Stimulated activated CD4-positive, alpha-beta T cell treated with anti-CD3 and anti-CD28 coated beads, Interleukin-12 subunit alpha, Interleukin-12 subunit beta, amount 100 ng/mL, for 4 hours (primary cell): ENCODE results near the gene PHKA1.
"Not testable (repeated sequence)": the region's sequence is repeated elsewhere in the genome, so short reads cannot be mapped to it uniquely, and the experiment has no call there.

Experiments used
- DNase-seq: peaks from one replicate; pipeline ENCODE4 v3.0.0-alpha.2; 2020

The PHKA1 gene

GRCh38 chrX:72713599-72714477, at the start of gene PHKA1:
TSS of gene PHKA1 (minus strand) at chrX:72714306. CDS start at chrX:72713880, 426 bp downstream.
- peak; percentile 43 for DNase-seq

- DNase-seq = not testable (repeated sequence)
Observed at GRCh38 chrX:72760454-72760853, 46.3 kb upstream of the PHKA1 start.

- not testable (repeated sequence) for DNase-seq
Observed at GRCh38 chrX:72748545-72748944, 34.4 kb upstream of the PHKA1 start.

GRCh38 chrX:72745546-72745945, 31.4 kb upstream of the PHKA1 start:
- not testable (repeated sequence) for DNase-seq

- no peak for DNase-seq
Observed at GRCh38 chrX:72735561-72735960, 21.5 kb upstream of the PHKA1 start.

- DNase-seq = not testable (repeated sequence)
Observed at GRCh38 chrX:72733636-72734035, 19.5 kb upstream of the PHKA1 start.

- no peak for DNase-seq
Observed at GRCh38 chrX:72727846-72728245, 13.7 kb upstream of the PHKA1 start.

- DNase-seq = no peak
Observed at GRCh38 chrX:72716766-72717165, 2.7 kb upstream of the PHKA1 start.

- DNase-seq = no peak
Observed at GRCh38 chrX:72715546-72715945, 1.4 kb upstream of the PHKA1 start.

- no peak for DNase-seq
Observed at GRCh38 chrX:72714478-72714916, 391 bp upstream of the PHKA1 start.

GRCh38 chrX:72713130-72713529, 976 bp downstream of the PHKA1 start:
- DNase-seq = no peak

GRCh38 chrX:72712094-72712755, 1.9 kb downstream of the PHKA1 start:
- DNase-seq = no peak

GRCh38 chrX:72705814-72706213, 8.3 kb downstream of the PHKA1 start:
- no peak for DNase-seq

GRCh38 chrX:72705111-72705510, 9.0 kb downstream of the PHKA1 start:
- DNase-seq = no peak

GRCh38 chrX:72694170-72694569, 19.9 kb downstream of the PHKA1 start:
- no peak for DNase-seq

- no peak for DNase-seq
Observed at GRCh38 chrX:72693477-72693876, 20.6 kb downstream of the PHKA1 start.

- no peak for DNase-seq
Observed at GRCh38 chrX:72687396-72687795, 26.7 kb downstream of the PHKA1 start.

GRCh38 chrX:72685810-72686456, 28.2 kb downstream of the PHKA1 start:
- no peak for DNase-seq

GRCh38 chrX:72685018-72685417, 29.1 kb downstream of the PHKA1 start:
- no peak for DNase-seq

GRCh38 chrX:72683631-72684030, 30.5 kb downstream of the PHKA1 start:
- no peak for DNase-seq

GRCh38 chrX:72676465-72676864, 37.6 kb downstream of the PHKA1 start:
- DNase-seq = no peak

GRCh38 chrX:72673951-72674350, 40.2 kb downstream of the PHKA1 start:
- not testable (repeated sequence) for DNase-seq

GRCh38 chrX:72669508-72669907, 44.6 kb downstream of the PHKA1 start:
- not testable (repeated sequence) for DNase-seq

GRCh38 chrX:72666451-72666850, 47.7 kb downstream of the PHKA1 start:
- DNase-seq = no peak
